Activated T-helper 17 cell treated with anti-CD3 and anti-CD28 coated beads, Interleukin-2, amount 50 U/mL, for 72 hours (primary cell): ENCODE results near the gene YWHAH. TPM values are rescaled to one million over a fixed set of nuclear protein-coding genes. Genes with fewer than 3 reads are reported as not detected.

ENCODE experiments used
- ATAC-seq: fragments of 150-1000 bp; cut with Tn5 transposase; replicated peaks from 2 replicates; pipeline ENCODE4 v1.10.0; 2021; ENCODE audit warnings: mild to moderate bottlenecking, moderate library complexity
- H3K27ac Mint-ChIP-seq: one replicate; pipeline ENCODE4 v1.8.0; 2022; ENCODE audit warnings: mixed read lengths
- H3K27me3 Mint-ChIP-seq: one replicate; pipeline ENCODE4 v1.8.0; 2022; ENCODE audit warnings: mixed read lengths
- H3K36me3 Mint-ChIP-seq: one replicate; pipeline ENCODE4 v1.8.0; 2022; ENCODE audit warnings: low read depth, mild to moderate bottlenecking, mixed read lengths
- H3K4me1 Mint-ChIP-seq: one replicate; pipeline ENCODE4 v1.8.0; 2022; ENCODE audit warnings: mixed read lengths
- H3K4me3 Mint-ChIP-seq: one replicate; pipeline ENCODE4 v1.8.0; 2022; ENCODE audit warnings: mild to moderate bottlenecking, mixed read lengths
- H3K9me3 Mint-ChIP-seq: one replicate; pipeline ENCODE4 v1.8.0; 2022; ENCODE audit warnings: mixed read lengths
- total RNA-seq, 2 donors: library from RNA; stranded (reverse); gene quantifications; one replicate each; pipeline ENCODE4 v1.2.3, GENCODE V29; 2022

YWHAH gene
- total RNA-seq, 2 donors from 2014 or later = 168 to 211 TPM

GRCh38 chr22:31912407-31912743, 32.0 kb upstream of the YWHAH start:
- no peak for ATAC-seq
- no peak overlapping the region for H3K4me3 Mint-ChIP-seq
- no peak overlapping the region for H3K27ac Mint-ChIP-seq
- no peaks in the 10 kb centered on the region for H3K27me3 Mint-ChIP-seq
- peaks cover 29% of the 10 kb centered on the region for H3K36me3 Mint-ChIP-seq
- no peaks in the 10 kb centered on the region for H3K9me3 Mint-ChIP-seq
- peaks cover 6% of the 10 kb centered on the region for H3K4me1 Mint-ChIP-seq

- Mint-ChIP-seq H3K27me3 (no peaks in the 10 kb centered on the region), H3K27ac (no peak overlapping the region), H3K4me3 (no peak overlapping the region), H3K4me1 (peaks cover 12% of the 10 kb centered on the region), H3K36me3 (peaks cover 2% of the 10 kb centered on the region), H3K9me3 (no peaks in the 10 kb centered on the region)
- no peak for ATAC-seq
Measured at GRCh38 chr22:31915586-31915985, 28.7 kb upstream of the YWHAH start.

GRCh38 chr22:31917227-31917921, 27.0 kb upstream of the YWHAH start:
- peaks cover 12% of the 10 kb centered on the region for H3K4me1 Mint-ChIP-seq
- H3K4me3 Mint-ChIP-seq = peak overlapping the region; percentile 22
- no peaks in the 10 kb centered on the region for H3K36me3 Mint-ChIP-seq
- H3K9me3 Mint-ChIP-seq = no peaks in the 10 kb centered on the region
- peak overlapping the region; percentile 33 for H3K27ac Mint-ChIP-seq
- ATAC-seq = peak; percentile 90
- no peaks in the 10 kb centered on the region for H3K27me3 Mint-ChIP-seq

GRCh38 chr22:31919730-31920129, 24.6 kb upstream of the YWHAH start:
- H3K27me3 Mint-ChIP-seq = peaks cover 3% of the 10 kb centered on the region
- H3K4me3 Mint-ChIP-seq = no peak overlapping the region
- H3K36me3 Mint-ChIP-seq = no peaks in the 10 kb centered on the region
- no peaks in the 10 kb centered on the region for H3K9me3 Mint-ChIP-seq
- no peak for ATAC-seq
- H3K4me1 Mint-ChIP-seq = peaks cover 17% of the 10 kb centered on the region
- H3K27ac Mint-ChIP-seq = peak overlapping the region; percentile 8

- H3K9me3 Mint-ChIP-seq = no peaks in the 10 kb centered on the region
- ATAC-seq = no peak
- H3K27me3 Mint-ChIP-seq = peaks cover 8% of the 10 kb centered on the region
- H3K27ac Mint-ChIP-seq = peak overlapping the region; percentile 8
- no peaks in the 10 kb centered on the region for H3K36me3 Mint-ChIP-seq
- no peak overlapping the region for H3K4me3 Mint-ChIP-seq
- H3K4me1 Mint-ChIP-seq = peaks cover 17% of the 10 kb centered on the region
Measured at GRCh38 chr22:31920306-31920705, 24.0 kb upstream of the YWHAH start.

GRCh38 chr22:31921106-31921505, 23.2 kb upstream of the YWHAH start:
- H3K27ac Mint-ChIP-seq = no peak overlapping the region
- no peak overlapping the region for H3K4me3 Mint-ChIP-seq
- ATAC-seq = no peak
- H3K27me3 Mint-ChIP-seq = peaks cover 13% of the 10 kb centered on the region
- H3K4me1 Mint-ChIP-seq = peaks cover 17% of the 10 kb centered on the region
- no peaks in the 10 kb centered on the region for H3K9me3 Mint-ChIP-seq
- H3K36me3 Mint-ChIP-seq = no peaks in the 10 kb centered on the region

GRCh38 chr22:31922534-31922933, 21.8 kb upstream of the YWHAH start:
- no peaks in the 10 kb centered on the region for H3K36me3 Mint-ChIP-seq
- no peak overlapping the region for H3K27ac Mint-ChIP-seq
- H3K27me3 Mint-ChIP-seq = peaks cover 13% of the 10 kb centered on the region
- H3K9me3 Mint-ChIP-seq = no peaks in the 10 kb centered on the region
- peaks cover 9% of the 10 kb centered on the region for H3K4me1 Mint-ChIP-seq
- no peak for ATAC-seq
- H3K4me3 Mint-ChIP-seq = no peak overlapping the region

GRCh38 chr22:31923136-31923535, 21.2 kb upstream of the YWHAH start:
- Mint-ChIP-seq H3K27me3 (peaks cover 13% of the 10 kb centered on the region), H3K36me3 (no peaks in the 10 kb centered on the region), H3K27ac (no peak overlapping the region), H3K9me3 (no peaks in the 10 kb centered on the region), H3K4me3 (no peak overlapping the region), H3K4me1 (peaks cover 5% of the 10 kb centered on the region)
- ATAC-seq = no peak

GRCh38 chr22:31923747-31924146, 20.6 kb upstream of the YWHAH start:
- no peak overlapping the region for H3K27ac Mint-ChIP-seq
- H3K4me1 Mint-ChIP-seq = peaks cover 5% of the 10 kb centered on the region
- no peak for ATAC-seq
- no peaks in the 10 kb centered on the region for H3K36me3 Mint-ChIP-seq
- H3K4me3 Mint-ChIP-seq = no peak overlapping the region
- no peaks in the 10 kb centered on the region for H3K9me3 Mint-ChIP-seq
- H3K27me3 Mint-ChIP-seq = peaks cover 13% of the 10 kb centered on the region

GRCh38 chr22:31925056-31925455, 19.3 kb upstream of the YWHAH start:
- H3K27me3 Mint-ChIP-seq = peaks cover 13% of the 10 kb centered on the region
- no peak for ATAC-seq
- H3K9me3 Mint-ChIP-seq = no peaks in the 10 kb centered on the region
- no peak overlapping the region for H3K27ac Mint-ChIP-seq
- H3K4me3 Mint-ChIP-seq = no peak overlapping the region
- no peaks in the 10 kb centered on the region for H3K36me3 Mint-ChIP-seq
- H3K4me1 Mint-ChIP-seq = peaks cover 5% of the 10 kb centered on the region

- Mint-ChIP-seq H3K36me3 (no peaks in the 10 kb centered on the region), H3K27ac (no peak overlapping the region), H3K27me3 (peaks cover 13% of the 10 kb centered on the region), H3K4me1 (peaks cover 5% of the 10 kb centered on the region), H3K9me3 (no peaks in the 10 kb centered on the region), H3K4me3 (no peak overlapping the region)
- no peak for ATAC-seq
Measured at GRCh38 chr22:31926024-31926423, 18.3 kb upstream of the YWHAH start.

GRCh38 chr22:31926969-31927368, 17.4 kb upstream of the YWHAH start:
- Mint-ChIP-seq H3K27me3 (peaks cover 17% of the 10 kb centered on the region), H3K4me1 (peaks cover 5% of the 10 kb centered on the region), H3K4me3 (no peak overlapping the region), H3K36me3 (no peaks in the 10 kb centered on the region), H3K27ac (no peak overlapping the region), H3K9me3 (no peaks in the 10 kb centered on the region)
- ATAC-seq = no peak

- H3K27ac Mint-ChIP-seq = no peak overlapping the region
- H3K27me3 Mint-ChIP-seq = peaks cover 17% of the 10 kb centered on the region
- H3K9me3 Mint-ChIP-seq = no peaks in the 10 kb centered on the region
- no peak overlapping the region for H3K4me3 Mint-ChIP-seq
- H3K36me3 Mint-ChIP-seq = no peaks in the 10 kb centered on the region
- H3K4me1 Mint-ChIP-seq = peaks cover 4% of the 10 kb centered on the region
- no peak for ATAC-seq
Measured at GRCh38 chr22:31927562-31927961, 16.8 kb upstream of the YWHAH start.

GRCh38 chr22:31929167-31929930, 15.0 kb upstream of the YWHAH start:
- no peak for ATAC-seq

GRCh38 chr22:31932863-31933262, 11.5 kb upstream of the YWHAH start:
- Mint-ChIP-seq H3K9me3 (no peaks in the 10 kb centered on the region), H3K27ac (no peak overlapping the region), H3K36me3 (no peaks in the 10 kb centered on the region), H3K27me3 (peaks cover 3% of the 10 kb centered on the region), H3K4me3 (no peak overlapping the region), H3K4me1 (no peaks in the 10 kb centered on the region)
- no peak for ATAC-seq

More at GRCh38 chr22:31929167-31929930, 15.0 kb upstream of the YWHAH start:
- Mint-ChIP-seq H3K4me3 (no peak overlapping the region), H3K27ac (peak overlapping the region; percentile 37), H3K27me3 (peaks cover 14% of the 10 kb centered on the region), H3K36me3 (no peaks in the 10 kb centered on the region), H3K9me3 (no peaks in the 10 kb centered on the region), H3K4me1 (no peaks in the 10 kb centered on the region)
